Pancreas (tissue), 10 donors: ENCODE data around the gene MCC. TPM values are rescaled to one million over a fixed set of nuclear protein-coding genes. Genes with fewer than 3 reads are reported as not detected.

Experiments used
- ATAC-seq, 4 donors: fragments of 200-7000 bp; cut with Tn5 transposase; one replicate each; pipeline versions ENCODE4 v1.8.0 to v1.9.1; 2020; ENCODE audit warnings: mild to moderate bottlenecking in 4 of 4, moderate library complexity in 4 of 4
- DNase-seq, 6 donors: peaks; one replicate each; pipeline ENCODE4 v3.0.0-alpha.2; 2020
- FAIRE-seq: peaks from 2 replicates; lab custom pipeline; 2012; peaks lifted over from hg19 to GRCh38; lab: Jason Lieb, UNC
- H3K27ac ChIP-seq, 4 donors: fragments of 200-600 bp; sonication (generic); 1 replicate in 3 of 4; 2 replicates in 1 of 4; pipeline versions ENCODE4 v1.5.0 to v1.8.0; 2020
- H3K27me3 ChIP-seq, 4 donors: fragments of 200-600 bp; one replicate each; pipeline ENCODE4 v1.8.0; 2021
- H3K36me3 ChIP-seq, 3 donors: fragments of 200-600 bp; sonication (generic) in 1 of 3; one replicate each; pipeline versions ENCODE4 v1.5.0 to v1.8.0; 2020 to 2021
- H3K4me1 ChIP-seq, 3 donors: fragments of 200-600 bp; one replicate each; pipeline ENCODE4 v1.8.0; 2021
- H3K4me3 ChIP-seq, 4 donors: fragments of 200-600 bp; sonication (generic) in 2 of 4; one replicate each; pipeline versions ENCODE4 v1.5.0 to v1.8.0; 2020 to 2021
- H3K9me3 ChIP-seq, 4 donors: fragments of 200-600 bp; one replicate each; pipeline ENCODE4 v1.8.0; 2021
- WGBS, 2 donors: extraction: QIAGEN DNeasy Blood & Tissue Kit; methylation state at CpG; one replicate each; pipeline ENCODE4 v1.1.7; 2013; 5-methylcytosine and 5-hydroxymethylcytosine counted together
- intact Hi-C, 3 donors: fragments of 100-400 bp; cut with DNase I; formaldehyde crosslinking; loops; one replicate each; pipeline versions ENCODE4 v1.11.1 to v1.14.2; 2022
- polyA plus RNA-seq, 2 donors: library from polyadenylated mRNA; stranded (reverse); fragments of 200-250 nt; gene quantifications; one replicate each; pipeline ENCODE4 v1.2.3, GENCODE V29; 2013
- total RNA-seq, 6 donors: library from RNA; stranded (reverse); fragmentation: NEBNext Ultra II Directional in 4 of 6; extraction: Animal tissue kit (Norgen Biotek cat#: 25700) in 4 of 6; gene quantifications; one replicate each; pipeline versions ENCODE4 v1.2.1 to v1.2.4, GENCODE V29; 2021 to 2023
- TF ChIP-seq, protein P1 (sequence below), 4 donors: fragments of 200-600 bp; sonication (generic) in 3 of 4; IDR thresholded peaks; one replicate each; pipeline versions ENCODE4 v1.5.0 to v1.8.0; 2021; ENCODE audit warnings: antibody characterized with exemption in 4 of 4
- donor health status: healthy with polysubstance abuse.
- donor health status: DM: no; HTN: no; CAD: no; lungs with moderate emphysema.
- donor health status: DM: no; HTN: no; CAD: no.
- donor health status: control.
- donor health status: control.
- donor health status: Bipolar disorder and iron deficiency.
- donor health status: DM: yes; HTN: yes; CAD: no.
- donor health status: DM: no; HTN: no; CAD: no.
- donor health status: DM: no; HTN: no; CAD: no.
- donor health status: DM: yes; HTN: yes; CAD: no.

Gene MCC
- total and polyA plus RNA-seq, 8 donors = 1.3 to 8.3 (median 4.0) TPM

DNA sequence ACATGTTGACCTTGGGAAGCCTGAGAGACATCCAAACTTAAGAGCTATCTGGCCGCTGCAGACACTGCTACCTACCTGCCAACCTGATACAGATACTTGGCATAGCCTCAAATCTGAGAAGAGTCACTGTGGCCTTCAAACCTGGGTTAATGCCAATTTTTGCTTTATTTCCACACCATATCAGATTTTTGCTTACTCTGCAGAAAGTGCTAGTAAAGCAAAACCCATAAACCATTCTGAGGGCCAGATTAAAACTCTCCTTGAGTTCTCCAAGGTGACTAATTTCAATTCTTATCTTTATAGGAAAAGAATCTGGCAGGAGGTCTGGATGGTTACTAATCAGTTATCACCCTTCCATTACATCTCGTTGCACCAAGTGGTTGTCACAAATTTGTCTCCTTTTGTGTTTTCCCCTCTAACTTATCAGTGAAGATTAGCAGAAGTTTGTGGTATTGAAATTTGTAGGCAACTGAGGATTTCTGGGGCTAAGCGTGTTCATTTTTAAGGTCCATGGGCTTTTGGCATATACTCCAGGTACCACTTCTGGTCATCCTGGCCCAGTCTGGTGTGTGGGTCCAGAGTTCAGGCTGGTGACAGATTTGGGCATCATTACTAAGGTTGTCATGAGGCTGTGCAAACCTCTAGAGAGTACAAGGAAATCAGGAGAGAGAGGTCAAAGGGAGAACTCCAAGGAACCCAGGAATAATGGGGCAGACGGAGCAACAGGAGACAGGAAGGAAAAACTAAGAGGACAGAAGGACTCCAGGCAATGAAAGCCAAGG is 231.4 kb downstream of the MCC start:
- no peak for FAIRE-seq

DNA sequence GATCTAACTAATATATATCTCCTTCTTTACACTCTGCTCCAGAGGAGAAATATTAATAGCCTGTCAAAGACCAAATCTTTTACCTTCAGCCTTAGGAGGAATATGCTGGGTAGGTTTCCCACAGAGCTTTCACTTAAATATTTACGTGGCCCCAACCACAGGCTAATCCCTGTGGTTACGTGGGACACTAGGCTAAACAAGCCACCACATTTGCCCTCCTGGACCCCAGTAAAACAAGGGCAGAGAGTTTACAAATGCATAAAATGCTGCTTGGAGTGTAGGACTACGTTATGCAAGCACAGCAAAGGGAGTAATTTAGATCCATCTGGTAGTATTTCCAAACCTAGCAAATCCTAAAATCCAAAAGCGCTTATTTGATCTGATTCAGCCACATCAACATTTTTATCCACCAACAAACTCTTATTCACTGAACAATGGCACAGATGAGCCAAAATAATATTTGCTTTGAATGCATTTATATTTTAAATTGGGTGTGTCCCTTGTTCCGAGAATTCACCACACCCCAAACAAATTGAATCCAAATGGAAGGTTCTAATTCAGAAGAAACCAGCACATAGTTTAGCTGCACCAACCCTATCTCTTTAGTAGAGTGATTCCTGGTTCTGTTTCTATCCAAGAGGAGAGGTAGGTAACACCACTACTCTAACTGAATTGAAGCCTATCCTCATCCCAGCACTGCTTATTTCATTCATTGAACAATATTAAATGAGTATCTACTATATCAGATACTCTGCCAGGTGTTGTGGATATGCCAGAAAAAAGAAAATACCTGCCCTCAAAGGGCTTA is 232.5 kb downstream of the MCC start:
- no peaks in the 10 kb centered on the region for H3K27me3 ChIP-seq
- H3K9me3 ChIP-seq = no peaks in the 10 kb centered on the region
- TF ChIP-seq, protein P1, sequence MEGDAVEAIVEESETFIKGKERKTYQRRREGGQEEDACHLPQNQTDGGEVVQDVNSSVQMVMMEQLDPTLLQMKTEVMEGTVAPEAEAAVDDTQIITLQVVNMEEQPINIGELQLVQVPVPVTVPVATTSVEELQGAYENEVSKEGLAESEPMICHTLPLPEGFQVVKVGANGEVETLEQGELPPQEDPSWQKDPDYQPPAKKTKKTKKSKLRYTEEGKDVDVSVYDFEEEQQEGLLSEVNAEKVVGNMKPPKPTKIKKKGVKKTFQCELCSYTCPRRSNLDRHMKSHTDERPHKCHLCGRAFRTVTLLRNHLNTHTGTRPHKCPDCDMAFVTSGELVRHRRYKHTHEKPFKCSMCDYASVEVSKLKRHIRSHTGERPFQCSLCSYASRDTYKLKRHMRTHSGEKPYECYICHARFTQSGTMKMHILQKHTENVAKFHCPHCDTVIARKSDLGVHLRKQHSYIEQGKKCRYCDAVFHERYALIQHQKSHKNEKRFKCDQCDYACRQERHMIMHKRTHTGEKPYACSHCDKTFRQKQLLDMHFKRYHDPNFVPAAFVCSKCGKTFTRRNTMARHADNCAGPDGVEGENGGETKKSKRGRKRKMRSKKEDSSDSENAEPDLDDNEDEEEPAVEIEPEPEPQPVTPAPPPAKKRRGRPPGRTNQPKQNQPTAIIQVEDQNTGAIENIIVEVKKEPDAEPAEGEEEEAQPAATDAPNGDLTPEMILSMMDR (IDR thresholded peaks at IDR 0.05) = no peak
- no peak overlapping the region for H3K4me3 ChIP-seq
- 82 to 90% methylated on average over 5 of the region's 5 CpGs for WGBS, 2 donors
- no peaks in the 10 kb centered on the region for H3K36me3 ChIP-seq
- intact Hi-C loops = no loop called here
- ATAC-seq (no peak), DNase-seq (no peak), FAIRE-seq (no peak)
- no peaks in the 10 kb centered on the region for H3K4me1 ChIP-seq
- H3K27ac ChIP-seq = no peak overlapping the region

More for the DNA sequence above, 231.4 kb downstream of the MCC start:
- Histone ChIP-seq H3K27me3 (no peaks in the 10 kb centered on the region), H3K9me3 (no peaks in the 10 kb centered on the region), H3K4me3 (no peak overlapping the region), H3K4me1 (no peaks in the 10 kb centered on the region), H3K36me3 (no peaks in the 10 kb centered on the region), H3K27ac (no peak overlapping the region)
- ATAC-seq = no peak
- intact Hi-C loops = no loop called here
- WGBS, 2 donors = 70 to 76% methylated on average over 4 of the region's 4 CpGs
- no peak for DNase-seq
- TF ChIP-seq, protein P1 (IDR thresholded peaks at IDR 0.05) = no peak

DNA sequence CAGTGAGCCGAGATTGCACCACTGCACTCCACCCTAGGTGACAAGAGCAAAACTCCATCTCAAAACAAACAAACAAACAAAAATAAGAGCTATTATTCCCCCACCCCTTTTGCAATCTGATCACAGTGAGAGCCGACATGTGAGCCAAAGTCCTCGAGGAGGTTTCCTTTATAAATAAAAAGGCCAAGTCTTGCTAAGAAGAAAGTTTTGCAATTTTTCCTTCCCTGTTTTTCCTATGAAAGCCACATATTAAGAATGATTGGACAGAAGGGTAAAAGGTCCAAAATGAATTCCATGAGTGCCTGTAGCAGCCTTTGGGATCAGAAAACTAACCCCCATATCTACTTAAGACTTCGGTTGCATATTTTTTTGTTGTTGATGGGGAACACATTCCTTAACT is 233.1 kb downstream of the MCC start:
- Histone ChIP-seq H3K4me3 (no peak overlapping the region), H3K27ac (no peak overlapping the region), H3K36me3 (no peaks in the 10 kb centered on the region), H3K27me3 (no peaks in the 10 kb centered on the region), H3K9me3 (no peaks in the 10 kb centered on the region), H3K4me1 (no peaks in the 10 kb centered on the region)
- no peak for FAIRE-seq
- no peak for DNase-seq
- intact Hi-C loops = no loop called here
- 63 to 76% methylated on average over 4 of the region's 4 CpGs for WGBS, 2 donors
- no peak for ATAC-seq
- TF ChIP-seq, protein P1 (IDR thresholded peaks at IDR 0.05) = no peak

DNA sequence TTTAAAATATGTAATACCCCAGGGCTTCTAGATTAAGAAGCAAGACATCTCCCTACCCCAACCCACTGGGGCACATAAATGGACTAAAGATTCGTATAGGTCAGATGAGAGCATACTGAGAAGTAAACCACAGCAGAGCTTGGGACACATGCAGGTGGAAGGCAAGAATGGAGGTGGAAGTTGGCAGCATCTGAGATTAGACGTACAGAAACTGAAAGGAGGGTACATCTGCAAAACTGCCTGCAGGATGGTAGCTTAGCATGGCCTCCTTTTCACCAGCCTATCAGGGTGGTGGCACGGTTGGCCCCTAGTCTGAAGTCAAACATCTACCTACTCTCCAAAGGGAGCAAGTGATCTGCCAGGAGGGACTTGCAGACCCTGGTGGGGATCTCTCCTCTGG is 235.2 kb downstream of the MCC start:
- DNase-seq = no peak
- H3K4me1 ChIP-seq = no peaks in the 10 kb centered on the region
- H3K9me3 ChIP-seq = no peaks in the 10 kb centered on the region
- no peak for FAIRE-seq
- TF ChIP-seq, protein P1 (IDR thresholded peaks at IDR 0.05) = no peak
- no peak overlapping the region for H3K4me3 ChIP-seq
- 82 to 91% methylated on average over 3 of the region's 3 CpGs for WGBS, 2 donors
- intact Hi-C loops = no loop called here
- no peak for ATAC-seq
- H3K27ac ChIP-seq = no peak overlapping the region
- H3K27me3 ChIP-seq = no peaks in the 10 kb centered on the region
- no peaks in the 10 kb centered on the region for H3K36me3 ChIP-seq
